NCI-H2171 treated with DMSO at 0.1 percent for 48 hours (cell line): ENCODE data around the gene CDCP1.

ENCODE experiments used
- DNase-seq: peaks from one replicate; lab custom pipeline; 2025; lab: John Stamatoyannopoulos, UW

CDCP1 gene

DNA sequence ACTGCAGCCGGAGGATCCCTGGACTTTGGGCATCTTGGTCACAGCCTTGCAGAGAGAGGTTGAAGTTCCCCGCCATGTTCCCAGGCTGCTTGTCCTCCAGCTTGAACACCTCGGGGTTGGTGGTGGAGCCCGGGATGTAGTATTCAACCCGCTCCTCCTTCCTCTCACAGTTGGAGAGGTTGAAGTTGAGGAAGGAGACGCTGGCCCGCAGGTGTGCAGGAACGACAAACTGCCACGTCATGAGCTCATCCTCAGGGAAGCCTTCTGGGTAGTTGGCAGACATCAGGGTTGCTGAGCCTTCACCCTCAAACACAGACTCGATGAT, 35.7 kb downstream of the CDCP1 start:
- no peak for DNase-seq

DNA sequence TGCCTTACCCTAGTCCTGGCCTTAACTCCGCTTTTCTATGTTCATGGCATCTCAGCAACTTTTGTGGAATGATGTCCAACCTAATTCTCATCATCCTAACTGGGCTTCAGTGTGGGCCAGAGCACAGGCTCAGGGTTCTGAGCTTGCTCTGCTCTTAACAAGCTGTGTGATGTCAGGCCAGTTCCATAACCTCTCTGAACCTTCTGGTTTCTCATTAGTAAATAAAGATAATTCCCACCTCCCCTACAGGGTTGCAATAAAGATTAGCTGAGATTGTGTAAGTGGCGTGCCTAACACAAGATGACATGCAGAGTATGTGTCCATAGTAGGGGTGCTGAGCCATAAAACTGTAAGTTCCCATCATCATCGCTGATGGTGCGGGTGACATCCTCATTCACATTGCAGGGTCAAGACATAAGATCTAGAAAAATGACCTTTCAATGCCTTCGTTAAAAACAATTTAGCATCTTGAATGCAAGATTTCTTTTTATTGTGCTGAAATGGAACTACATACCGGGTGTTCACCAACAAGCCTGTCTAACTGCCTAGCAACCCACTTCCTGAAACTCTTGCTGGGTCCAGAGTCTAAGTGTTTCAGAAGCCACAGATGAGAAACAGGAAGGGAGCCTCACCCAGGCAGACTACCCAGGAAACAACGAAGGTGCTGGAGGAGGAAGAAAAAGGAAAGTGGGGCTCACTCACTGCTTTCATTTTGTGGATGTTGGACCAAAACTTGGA, 36.2 kb downstream of the CDCP1 start:
- no peak for DNase-seq

DNA sequence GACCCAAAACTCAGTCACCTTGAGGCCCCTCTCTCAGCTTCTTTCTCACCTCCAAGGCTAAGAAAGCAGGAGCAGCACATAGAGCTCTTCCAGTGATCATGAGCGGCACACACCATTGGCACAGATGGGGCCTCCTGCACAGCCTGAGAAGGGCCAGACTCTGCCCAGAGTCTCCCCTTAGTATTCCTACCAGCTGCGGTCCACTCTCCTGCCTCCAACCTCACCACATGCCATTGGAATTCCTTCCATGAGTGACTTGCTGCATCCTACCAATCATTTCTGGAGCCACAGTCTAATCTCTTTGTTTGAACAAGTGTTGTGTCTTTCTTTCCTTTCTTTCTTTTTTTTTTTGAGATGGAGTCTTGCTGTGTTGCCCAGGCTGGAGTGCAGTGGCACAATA, 39.3 kb downstream of the CDCP1 start:
- no peak for DNase-seq

DNA sequence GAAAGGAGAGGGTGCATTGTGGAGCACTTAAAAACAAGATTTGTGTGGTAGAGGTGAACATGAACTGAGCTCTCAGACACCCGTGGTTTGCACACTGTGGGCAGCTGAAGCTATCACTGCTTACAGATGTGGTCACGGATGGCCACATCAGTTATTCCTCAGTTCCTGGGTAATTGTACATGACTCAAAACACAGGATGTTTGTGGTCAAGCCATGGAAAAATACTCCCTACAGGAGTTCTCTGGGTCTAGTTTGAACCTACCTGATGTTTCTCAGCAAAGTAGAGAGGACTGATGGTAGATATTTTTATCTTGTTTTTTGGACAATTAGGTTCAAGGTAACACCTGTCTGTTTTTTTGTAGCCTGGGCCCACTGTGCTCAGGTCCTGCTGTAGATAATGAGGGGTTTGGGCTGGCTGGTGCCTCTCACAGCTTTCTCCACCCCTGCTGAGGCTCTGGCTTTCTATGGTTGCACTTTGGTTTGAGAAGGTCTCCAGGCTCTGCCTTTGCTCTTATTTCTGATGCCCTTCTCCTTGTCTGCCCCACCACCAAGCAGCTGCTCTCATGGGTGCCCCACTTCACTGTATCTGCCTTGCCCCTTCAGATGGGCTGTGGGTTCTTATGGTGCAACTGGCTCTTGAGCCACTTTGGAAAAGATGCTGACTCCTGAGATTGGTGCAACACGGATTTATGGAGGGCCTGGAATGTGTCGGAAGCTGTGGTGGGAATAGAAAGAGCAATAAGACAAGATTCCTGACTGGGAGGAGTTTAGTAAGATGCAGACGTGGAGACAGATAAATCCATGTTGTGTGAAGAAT, 40.1 kb downstream of the CDCP1 start:
- DNase-seq: no peak

DNA sequence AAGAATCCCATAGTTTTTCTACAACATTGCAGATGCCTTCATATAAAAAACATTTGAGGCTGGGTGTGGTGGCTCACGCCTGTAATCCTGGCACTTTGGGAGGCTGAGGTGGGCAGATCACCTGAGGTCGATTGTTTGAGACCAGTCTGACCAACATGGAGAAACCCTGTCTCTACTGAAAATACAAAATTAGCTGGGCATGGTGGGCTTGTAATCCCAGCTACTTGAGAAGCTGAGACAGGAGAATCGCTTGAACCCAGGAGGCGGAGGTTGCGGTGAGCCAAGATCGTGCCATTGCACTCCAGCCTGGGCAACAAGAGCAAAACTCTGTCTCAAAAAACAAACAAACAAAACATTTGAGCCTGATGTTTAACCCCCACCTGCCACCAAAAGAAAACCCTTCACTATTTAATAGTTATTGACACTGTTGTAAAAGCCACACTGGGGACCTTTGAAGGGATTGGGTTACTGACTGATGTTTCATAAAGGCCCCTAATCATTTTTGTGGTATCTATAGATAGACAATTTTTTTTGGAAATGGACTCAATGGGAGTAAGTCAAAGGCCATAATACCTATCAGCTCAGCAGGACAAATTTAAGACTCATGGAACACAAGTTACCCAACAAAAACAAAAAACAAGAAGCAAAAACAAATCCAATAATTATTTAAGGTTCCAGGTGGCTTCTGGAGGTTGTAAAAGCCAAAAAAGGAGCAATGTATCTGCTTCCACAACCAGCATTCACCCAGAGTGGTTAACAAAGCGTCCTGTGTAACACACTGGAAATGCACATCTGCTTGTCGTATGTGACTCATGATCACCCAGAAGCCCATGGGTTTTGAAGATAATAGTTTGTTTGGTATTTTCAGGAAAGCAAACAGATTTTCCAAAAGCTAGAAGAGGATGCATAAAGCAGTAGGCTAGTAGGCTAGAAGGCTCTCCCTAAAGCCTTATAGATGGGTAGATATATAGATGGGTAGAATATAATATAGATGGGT, 41.2 kb downstream of the CDCP1 start:
- no peak for DNase-seq

DNA sequence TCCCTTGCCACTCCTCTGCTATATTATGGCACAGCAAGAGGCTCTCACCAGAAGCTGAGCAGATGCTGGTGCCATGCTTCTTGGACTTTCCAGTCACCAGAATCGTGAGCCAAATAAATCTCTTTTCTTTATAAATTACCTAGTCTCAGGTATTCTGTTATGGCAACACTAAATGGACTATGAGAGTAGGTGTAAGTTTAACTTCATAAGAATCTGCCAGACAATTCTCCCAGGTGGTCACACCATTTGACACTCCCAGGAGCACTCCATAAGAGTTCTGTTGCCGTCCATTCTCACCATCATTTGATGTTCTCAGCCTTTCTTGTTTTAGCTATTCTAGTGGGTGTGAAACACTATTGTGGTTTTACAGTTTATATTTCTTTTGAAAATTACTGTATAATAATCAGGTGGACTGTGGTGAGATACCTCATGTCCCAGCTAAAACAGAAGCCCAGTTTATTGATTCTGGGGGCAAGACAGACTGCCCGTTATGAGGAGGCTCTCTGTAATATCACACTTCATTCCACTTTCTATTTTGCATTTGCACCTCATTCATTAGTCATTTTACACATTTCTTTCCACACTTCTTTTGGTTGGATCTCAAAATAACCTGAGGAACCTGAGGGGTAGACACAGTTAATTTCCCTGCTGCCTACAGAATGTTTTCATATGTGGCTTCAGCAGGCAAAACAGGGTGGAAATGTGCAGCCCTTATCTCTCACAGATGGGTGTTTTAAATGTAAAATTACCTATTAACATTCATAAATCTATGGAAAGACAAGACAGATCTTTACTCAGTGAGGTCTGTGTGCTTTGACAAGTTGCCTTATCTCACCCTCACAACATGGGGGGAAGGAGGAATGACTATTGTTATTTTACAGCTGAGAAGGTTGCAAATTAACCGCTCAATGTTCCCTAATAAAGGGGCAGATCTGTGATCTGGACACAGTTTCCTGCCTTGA, 42.1 kb downstream of the CDCP1 start:
- no peak for DNase-seq

DNA sequence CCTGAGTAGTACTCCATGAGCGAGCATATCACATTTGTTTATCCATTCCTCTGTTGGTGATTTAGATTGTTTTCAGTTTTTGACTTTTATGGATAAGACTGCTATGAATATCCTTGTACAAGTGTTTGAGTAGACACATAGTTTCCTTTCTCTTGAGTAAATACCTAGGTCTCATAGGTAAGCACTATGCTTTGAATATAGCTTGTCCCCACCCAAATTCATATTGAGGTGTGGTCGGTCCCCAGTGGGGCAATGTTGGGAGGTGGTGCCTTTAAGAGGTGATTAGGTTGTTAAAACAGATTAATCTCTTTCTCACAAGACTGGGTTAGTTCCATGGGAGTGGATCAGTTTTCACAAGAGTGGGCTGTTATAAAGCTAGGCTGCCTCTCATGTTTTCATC, 42.8 kb downstream of the CDCP1 start:
- no peak for DNase-seq

DNA sequence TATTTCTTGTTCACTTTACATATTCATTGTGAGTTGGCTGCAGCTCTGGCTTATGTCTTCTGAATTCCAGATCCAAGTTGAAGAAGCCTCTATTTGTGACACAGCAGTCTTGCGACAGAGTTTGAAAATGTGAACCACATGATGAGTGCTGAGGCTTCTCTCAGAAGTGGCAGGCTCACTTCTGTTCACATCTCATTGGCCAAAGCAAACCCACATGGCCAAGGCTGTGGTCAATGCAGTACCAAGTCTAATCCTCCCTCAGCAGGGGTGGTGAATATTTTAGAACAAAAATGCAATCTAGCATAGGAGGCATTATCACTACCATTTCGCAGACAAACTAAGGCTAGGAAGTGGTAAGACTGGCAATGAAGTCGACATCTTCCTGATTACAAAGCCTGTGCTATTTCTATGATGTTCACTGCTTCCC, 45.2 kb downstream of the CDCP1 start:
- DNase-seq: no peak

DNA sequence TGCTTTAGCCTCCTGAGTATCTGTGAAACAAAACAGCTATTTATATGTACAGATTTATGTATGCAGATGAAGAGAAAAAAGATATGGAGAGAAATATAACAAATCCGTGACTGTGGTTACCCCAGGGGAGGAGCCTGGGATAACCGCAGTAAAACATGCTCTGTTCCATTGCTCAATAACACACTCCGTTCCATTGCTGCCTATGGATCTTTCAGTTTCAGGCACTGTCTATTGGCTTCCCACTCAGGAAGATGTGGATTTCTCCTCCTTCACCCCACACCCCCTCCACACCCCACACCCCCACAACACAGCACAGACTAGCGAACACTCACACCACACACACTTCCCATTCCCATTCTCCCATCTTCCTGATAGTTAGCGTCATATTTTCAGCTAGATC, 47.9 kb downstream of the CDCP1 start:
- no peak for DNase-seq

DNA sequence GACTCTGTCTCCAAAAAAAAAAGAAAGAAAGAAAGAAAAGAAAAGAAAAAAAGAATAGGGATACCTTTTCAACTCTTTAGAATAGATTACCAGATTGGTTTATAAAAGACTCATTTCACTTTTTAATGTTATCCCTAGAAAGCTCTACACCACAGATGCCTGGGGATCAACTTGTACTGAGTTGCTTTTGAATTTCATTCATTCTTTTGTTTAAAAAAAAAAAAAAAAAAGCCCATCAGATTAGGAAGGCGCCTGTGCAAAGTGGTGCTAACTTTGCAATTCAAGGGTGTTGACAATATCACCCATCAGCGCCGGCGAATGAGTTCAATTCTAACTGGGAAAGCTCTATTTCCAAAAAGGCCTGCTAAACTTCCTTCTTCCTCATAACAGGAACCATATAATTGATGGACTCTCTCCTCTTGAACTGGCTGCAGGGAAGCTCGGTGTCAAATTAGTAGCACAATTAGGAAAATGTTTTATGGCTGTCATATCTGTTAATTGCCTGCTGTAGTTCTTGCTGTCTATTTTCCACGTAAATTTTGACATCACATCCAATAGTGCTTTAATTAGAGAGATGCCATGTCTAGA, 48.8 kb downstream of the CDCP1 start:
- DNase-seq: no peak

DNA sequence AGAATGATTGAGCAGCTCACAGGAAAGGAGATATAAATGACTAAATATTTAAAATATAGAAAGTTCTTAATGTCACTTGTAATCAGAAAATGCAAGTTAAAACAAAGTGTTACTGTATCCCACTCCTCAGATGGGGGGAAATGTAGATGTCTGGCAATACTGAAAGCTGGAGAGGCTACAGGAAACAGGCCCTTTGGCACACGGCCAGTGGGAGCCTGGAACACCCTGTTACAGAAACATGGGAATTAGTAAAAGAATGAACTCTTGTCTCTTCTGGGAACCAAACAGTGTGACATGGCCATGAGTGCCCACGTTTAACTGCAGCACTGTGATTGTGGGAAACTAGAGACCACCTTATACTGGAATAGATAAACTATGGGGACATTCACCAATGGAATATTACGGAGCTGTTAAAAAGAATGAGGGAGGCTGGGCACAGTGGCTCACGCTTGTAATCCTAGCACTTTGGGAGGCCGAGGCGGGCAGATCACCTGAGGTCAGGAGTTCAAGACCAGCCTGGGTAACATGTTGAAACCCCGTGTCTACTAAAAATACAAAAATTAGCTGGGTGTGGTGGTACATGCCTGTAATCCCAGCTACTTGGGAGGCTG, 50.2 kb downstream of the CDCP1 start:
- DNase-seq: no peak

DNA sequence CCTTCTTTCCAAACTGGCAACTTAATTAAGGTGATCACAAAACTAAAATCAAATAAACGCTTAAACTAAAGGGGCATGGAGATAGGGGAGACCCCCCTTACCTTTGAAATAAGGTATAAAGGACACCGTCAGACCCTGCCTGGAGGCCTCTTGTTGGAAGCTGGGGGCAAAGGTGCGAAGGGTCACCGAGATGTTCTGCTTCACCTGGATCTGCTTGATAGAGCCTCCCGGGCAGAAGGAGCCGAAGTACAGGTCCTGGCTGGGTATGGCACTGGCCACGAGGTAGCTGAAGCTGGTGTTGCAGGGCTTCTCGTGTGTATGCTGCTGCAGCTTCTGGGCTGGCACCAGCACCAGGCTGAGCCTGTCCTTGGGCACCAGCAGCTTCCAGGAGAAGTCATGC, 53.0 kb downstream of the CDCP1 start:
- DNase-seq: no peak

DNA sequence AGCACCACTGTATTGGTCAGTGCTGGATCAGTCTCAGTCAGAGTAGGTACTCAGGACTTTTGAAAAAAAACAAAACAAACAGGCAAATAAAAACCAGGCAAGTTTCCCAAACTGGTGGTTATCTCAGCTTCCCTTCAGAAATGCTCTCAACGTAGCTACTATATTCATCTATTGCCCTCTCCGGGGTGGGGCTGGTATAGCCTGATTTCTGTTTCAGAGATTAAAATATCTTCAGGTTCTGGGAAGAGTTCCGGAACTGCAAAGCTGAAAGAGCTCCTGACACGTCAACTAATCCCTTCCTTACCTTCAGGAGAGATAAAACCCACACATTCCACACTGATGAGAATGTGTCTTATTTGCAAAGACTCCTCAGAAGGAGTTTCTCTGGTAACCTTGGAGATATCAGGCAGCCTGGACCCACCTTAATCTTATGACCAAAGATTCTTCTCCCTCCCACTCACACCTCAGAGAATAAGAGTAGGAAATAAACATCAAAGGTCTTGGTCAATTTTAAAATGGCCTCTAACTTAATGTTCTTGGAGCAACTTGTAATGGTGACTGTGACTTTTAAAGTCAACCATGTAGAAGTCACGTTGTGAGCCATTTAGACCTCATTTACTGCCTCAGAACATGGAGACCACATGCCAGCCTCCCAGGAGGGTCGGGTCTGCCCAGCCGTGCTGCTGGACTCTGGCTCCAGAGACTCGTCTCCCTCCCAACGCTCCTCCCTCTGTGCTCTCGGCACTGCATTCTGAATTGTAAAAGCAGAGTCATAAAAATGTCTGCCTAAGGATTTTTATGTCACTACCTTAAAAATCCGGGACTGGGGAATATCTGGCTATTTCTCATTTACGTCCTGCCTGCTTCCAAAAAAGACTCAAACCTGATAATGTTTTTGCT, 53.8 kb downstream of the CDCP1 start:
- DNase-seq: no peak

DNA sequence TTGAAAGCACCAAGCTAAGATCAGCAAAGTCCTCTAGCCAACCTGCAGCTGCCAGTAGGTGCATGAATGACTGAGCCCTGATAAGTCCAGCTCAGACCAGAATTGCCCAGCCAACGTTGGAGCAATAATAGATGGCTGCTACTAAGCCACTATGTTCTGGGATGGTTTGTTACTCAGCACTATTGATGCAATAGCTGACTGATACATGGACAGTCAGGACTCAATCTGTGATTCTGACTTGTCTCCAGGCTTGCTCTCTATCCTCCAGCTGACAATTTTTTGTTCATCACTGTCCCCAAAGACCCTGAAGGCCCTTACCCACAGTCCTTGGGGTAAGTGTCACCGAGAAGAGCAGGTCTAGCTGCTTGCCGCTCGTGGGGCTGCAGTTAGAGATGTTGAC, 55.3 kb downstream of the CDCP1 start:
- no peak for DNase-seq

DNA sequence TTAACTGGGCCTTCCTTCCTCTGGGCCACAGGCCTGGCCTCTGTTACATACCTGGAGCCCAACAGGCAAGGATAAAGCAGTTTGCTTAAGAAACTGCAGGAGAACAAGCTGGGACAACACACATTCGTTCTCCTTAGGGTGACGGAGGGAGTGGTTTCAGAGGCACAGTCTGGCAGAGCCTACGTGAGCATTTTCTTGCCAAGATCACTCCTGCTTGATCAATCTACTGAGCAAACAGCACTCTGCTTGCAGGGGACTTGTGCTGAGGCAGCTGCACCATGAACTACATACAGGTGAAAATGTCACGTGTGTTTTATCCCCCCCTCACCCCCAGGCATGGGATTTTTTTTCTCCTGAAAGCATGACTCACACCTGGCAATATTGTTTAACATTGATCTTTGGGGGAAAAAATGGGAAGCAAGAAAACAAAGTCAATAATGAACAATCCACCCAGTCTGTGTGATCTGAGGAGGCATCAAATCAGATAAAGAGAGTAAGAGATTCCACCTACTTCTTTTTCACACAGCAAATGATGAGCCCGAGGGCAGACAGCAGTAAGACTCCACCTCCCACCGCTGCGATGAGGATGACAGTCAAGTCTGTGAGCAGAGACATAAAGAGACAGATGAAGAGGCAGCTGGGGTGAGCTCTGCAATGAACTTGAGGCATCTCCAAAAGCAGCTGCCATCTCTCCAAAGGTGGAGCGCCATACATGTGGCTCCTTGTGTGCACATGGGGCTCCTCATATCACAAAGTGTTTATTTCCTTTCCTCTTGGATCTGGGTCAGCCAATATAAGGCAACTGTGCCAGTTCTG, 57.4 kb downstream of the CDCP1 start:
- no peak for DNase-seq

DNA sequence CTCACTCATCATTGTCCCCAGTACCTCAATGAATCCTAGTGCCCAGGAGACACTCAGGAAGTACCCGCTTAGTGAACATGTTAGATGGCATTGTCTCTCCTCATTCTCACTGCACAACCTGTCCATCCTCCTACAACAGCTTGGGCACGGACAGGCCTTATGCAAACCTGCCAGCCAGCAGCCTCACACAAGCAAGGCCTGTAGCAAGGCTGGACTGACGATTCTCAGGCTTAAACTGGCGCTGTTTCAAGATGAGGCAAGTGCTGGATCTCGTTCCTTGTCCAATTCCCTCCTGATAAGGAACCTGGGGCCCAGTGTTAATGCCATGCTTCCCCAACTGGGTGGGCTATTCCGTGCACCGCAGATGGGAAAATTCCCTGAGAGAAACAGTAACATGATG, 59.0 kb downstream of the CDCP1 start:
- DNase-seq: no peak

DNA sequence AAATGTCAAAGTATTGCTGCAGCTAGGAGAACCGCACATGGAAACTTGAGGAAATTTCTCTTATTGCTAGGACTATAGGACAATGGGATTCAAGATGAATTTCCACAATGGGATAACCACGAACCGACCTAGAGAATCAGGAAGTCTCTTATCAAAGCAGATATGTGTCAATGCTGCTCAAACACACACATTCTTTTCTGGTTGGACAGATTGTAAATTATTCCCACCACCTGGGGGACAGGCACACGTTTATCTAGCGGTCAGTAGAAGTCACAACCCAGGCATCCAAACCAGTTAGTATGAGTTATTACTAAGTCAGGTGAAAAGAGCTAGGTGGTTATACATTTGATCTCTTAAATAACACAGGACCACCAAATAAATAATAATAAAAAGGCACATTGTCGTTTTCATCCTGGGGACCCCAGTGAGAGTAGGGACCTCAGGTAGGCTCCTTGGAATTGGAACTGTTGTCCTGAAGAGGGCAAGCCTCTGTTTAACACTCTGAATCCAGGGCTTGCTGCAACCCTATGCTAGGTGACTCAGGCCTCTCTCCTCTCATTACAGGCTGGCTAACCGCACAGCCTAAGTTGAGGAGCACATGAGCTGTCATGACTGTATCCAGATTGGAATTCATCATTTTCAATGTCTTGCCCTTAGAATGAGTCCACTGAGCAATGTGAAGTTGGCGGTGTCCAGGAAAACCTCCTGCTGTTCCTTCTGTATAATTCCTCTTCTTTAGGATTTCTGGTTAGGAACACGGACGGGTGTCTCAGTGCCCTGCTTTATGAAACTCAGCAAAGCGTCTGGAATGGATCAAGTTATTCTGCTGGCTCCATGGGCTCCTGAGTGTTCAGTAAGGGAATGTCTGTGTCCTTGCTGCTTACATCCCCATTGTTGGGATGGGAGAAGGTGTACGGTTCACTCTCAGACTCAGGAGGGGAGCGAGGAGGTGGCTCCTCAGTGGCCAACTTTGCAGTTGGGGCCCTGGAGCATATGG, 61.1 kb downstream of the CDCP1 start:
- no peak for DNase-seq
